ENCODE results near the gene RXFP3.

RXFP3 gene

DNA sequence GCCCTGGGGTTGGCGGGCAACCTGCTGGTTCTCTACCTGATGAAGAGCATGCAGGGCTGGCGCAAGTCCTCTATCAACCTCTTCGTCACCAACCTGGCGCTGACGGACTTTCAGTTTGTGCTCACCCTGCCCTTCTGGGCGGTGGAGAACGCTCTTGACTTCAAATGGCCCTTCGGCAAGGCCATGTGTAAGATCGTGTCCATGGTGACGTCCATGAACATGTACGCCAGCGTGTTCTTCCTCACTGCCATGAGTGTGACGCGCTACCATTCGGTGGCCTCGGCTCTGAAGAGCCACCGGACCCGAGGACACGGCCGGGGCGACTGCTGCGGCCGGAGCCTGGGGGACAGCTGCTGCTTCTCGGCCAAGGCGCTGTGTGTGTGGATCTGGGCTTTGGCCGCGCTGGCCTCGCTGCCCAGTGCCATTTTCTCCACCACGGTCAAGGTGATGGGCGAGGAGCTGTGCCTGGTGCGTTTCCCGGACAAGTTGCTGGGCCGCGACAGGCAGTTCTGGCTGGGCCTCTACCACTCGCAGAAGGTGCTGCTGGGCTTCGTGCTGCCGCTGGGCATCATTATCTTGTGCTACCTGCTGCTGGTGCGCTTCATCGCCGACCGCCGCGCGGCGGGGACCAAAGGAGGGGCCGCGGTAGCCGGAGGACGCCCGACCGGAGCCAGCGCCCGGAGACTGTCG, 976 bp downstream of the RXFP3 start:
- Histone ChIP-seq H3K36me3 (no peaks in the 10 kb centered on the region), H3K4me1 (peaks cover 0 to 21% (median 19%) of the 10 kb centered on the region in 4 donors), H3K27me3 (peaks cover 0 to 55% of the 10 kb centered on the region in 2 donors), H3K9me3 (no peaks in the 10 kb centered on the region), H3K27ac (no peak overlapping the region), H3K4me3 (peak overlapping the region; percentile 28 to 45)
- TF ChIP-seq, protein P1, sequence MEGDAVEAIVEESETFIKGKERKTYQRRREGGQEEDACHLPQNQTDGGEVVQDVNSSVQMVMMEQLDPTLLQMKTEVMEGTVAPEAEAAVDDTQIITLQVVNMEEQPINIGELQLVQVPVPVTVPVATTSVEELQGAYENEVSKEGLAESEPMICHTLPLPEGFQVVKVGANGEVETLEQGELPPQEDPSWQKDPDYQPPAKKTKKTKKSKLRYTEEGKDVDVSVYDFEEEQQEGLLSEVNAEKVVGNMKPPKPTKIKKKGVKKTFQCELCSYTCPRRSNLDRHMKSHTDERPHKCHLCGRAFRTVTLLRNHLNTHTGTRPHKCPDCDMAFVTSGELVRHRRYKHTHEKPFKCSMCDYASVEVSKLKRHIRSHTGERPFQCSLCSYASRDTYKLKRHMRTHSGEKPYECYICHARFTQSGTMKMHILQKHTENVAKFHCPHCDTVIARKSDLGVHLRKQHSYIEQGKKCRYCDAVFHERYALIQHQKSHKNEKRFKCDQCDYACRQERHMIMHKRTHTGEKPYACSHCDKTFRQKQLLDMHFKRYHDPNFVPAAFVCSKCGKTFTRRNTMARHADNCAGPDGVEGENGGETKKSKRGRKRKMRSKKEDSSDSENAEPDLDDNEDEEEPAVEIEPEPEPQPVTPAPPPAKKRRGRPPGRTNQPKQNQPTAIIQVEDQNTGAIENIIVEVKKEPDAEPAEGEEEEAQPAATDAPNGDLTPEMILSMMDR (IDR thresholded peaks at IDR 0.05), result no peak
- no peak for DNase-seq
- intact Hi-C loops (cut with DNase I; ENCODE audit: low total_unique reads), result loop anchor here (10.0 kb wide), 1 partner anchor 502 kb away; no protein-coding TSS in a partner anchor

DNA sequence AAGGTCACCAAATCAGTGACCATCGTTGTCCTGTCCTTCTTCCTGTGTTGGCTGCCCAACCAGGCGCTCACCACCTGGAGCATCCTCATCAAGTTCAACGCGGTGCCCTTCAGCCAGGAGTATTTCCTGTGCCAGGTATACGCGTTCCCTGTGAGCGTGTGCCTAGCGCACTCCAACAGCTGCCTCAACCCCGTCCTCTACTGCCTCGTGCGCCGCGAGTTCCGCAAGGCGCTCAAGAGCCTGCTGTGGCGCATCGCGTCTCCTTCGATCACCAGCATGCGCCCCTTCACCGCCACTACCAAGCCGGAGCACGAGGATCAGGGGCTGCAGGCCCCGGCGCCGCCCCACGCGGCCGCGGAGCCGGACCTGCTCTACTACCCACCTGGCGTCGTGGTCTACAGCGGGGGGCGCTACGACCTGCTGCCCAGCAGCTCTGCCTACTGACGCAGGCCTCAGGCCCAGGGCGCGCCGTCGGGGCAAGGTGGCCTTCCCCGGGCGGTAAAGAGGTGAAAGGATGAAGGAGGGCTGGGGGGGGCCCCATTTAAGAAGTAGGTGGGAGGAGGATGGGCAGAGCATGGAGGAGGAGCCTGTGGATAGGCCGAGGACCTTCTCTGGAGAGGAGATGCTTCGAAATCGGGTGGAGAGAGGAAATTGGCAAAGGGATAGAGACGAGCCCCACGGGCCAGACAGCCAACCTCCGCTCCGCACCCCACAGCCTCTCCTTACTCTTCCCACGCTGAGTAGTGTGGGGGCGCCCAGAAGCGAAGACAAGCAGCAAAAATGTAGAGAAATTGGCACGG, 1.7 kb downstream of the RXFP3 start:
- DNase-seq, result no peak
- Histone ChIP-seq H3K36me3 (no peaks in the 10 kb centered on the region), H3K4me3 (no peak overlapping the region), H3K9me3 (no peaks in the 10 kb centered on the region), H3K27me3 (peaks cover 0 to 62% of the 10 kb centered on the region in 2 donors), H3K4me1 (peaks cover 0 to 21% (median 19%) of the 10 kb centered on the region in 4 donors), H3K27ac (no peak overlapping the region)
- TF ChIP-seq, protein P1 (IDR thresholded peaks at IDR 0.05), result no peak
- intact Hi-C loops (cut with DNase I; ENCODE audit: low total_unique reads), result loop anchor here (10.0 kb wide), 1 partner anchor 503 kb away; no protein-coding TSS in a partner anchor

DNA sequence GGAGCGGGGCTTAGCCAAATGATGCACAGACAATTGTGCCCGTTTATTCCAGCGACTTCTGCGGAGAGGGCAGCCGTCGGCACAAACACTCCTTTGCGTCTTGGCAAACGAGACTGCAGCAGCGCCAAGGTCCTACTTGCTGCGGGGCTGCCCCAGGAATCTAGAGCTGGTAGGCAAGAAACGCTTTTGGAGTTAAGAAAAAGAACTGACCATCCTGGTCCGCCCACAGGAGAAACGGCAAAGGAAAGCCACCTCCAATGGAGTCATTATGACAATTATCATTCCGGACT, 2.3 kb downstream of the RXFP3 start:
- H3K27me3 ChIP-seq, result peaks cover 0 to 66% of the 10 kb centered on the region in 2 donors

DNA sequence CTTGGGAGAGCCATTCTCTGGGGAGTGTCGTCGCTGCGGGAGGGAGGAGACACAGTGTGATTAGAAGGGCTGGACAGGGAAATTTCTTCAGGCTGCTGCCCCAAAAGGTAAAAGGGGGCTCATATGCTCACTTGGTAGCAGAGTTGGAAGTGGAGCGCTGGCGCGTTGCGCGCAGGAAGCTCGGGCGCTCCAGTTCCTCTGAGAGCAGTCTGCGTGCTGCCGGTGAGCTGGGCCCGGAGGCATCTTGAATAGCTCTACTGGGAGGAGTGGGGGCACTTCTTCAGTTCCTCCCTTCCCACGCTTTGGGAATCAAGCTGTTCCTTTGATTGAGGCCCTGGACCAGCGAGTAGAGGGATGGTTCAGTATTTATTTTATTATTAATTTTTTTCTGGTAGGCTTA, 2.7 kb downstream of the RXFP3 start:
- intact Hi-C loops (cut with DNase I; ENCODE audit: low total_unique reads), result loop anchor here (10.0 kb wide), 1 partner anchor 504 kb away; no protein-coding TSS in a partner anchor
- TF ChIP-seq, protein P1 (IDR thresholded peaks at IDR 0.05), result no peak
- Histone ChIP-seq H3K27ac (no peak overlapping the region), H3K4me3 (no peak overlapping the region), H3K4me1 (peaks cover 0 to 21% (median 19%) of the 10 kb centered on the region in 4 donors), H3K36me3 (no peaks in the 10 kb centered on the region), H3K27me3 (peaks cover 0 to 67% of the 10 kb centered on the region in 2 donors), H3K9me3 (no peaks in the 10 kb centered on the region)
- DNase-seq, result no peak

More for the DNA sequence above, 2.3 kb downstream of the RXFP3 start:
- DNase-seq, result no peak
- Histone ChIP-seq H3K9me3 (no peaks in the 10 kb centered on the region), H3K4me3 (no peak overlapping the region), H3K4me1 (peaks cover 0 to 21% (median 19%) of the 10 kb centered on the region in 4 donors), H3K27ac (no peak overlapping the region), H3K36me3 (no peaks in the 10 kb centered on the region)
- intact Hi-C loops (cut with DNase I; ENCODE audit: low total_unique reads), result loop anchor here (10.0 kb wide), 1 partner anchor 504 kb away; no protein-coding TSS in a partner anchor
- TF ChIP-seq, protein P1 (IDR thresholded peaks at IDR 0.05), result no peak

DNA sequence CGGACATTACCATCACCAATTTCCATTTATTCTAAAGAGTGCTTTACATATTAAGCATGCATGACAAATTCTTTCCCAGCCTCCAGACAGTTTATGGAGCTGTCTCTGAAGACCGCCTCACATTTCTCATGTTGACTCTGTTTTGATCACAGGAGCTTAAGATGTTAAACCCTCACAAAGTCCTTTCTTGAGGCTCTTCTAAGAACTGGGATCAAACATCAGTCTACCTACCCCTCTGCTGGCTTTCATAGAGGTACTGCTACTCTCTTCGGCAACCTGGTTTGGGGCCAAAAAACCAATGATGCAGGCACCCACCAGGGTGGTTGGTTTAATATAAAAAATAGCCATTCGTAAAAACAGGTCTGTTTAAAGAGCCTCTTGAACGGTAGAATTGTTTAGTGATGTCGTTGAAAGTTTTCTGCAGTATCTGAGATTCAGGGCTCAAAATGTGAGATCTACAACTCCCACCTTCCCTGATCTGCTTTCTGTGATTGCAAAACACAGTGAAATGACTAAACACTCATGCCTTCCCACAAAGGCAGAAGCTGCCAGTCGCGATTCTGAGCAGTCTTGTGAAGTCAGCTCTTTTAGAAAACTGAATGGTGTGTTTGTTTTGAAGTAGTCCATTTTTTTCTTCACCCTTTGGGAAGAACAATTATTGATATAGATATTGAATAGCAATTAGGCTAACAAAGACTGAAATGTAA, 3.5 kb downstream of the RXFP3 start:
- TF ChIP-seq, protein P1 (IDR thresholded peaks at IDR 0.05), result no peak
- intact Hi-C loops (cut with DNase I; ENCODE audit: low total_unique reads), result loop anchor here (10.0 kb wide), 1 partner anchor 505 kb away; no protein-coding TSS in a partner anchor
- Histone ChIP-seq H3K27me3 (peaks cover 0 to 73% of the 10 kb centered on the region in 2 donors), H3K4me3 (no peak overlapping the region), H3K36me3 (no peaks in the 10 kb centered on the region), H3K27ac (no peak overlapping the region), H3K9me3 (no peaks in the 10 kb centered on the region), H3K4me1 (peaks cover 0 to 21% (median 19%) of the 10 kb centered on the region in 4 donors)
- no peak for DNase-seq

Measured in tibial artery (tissue), 4 donors.